Stimulated activated naive CD8-positive, alpha-beta T cell treated with anti-CD3 and anti-CD28 coated beads, Interleukin-15, Interleukin-2, amounts not matched to agents 100 U/mL and 50 U/mL, for 24 hours (primary cell): ENCODE data around the gene ENOX1.
"Not testable (repeated sequence)": the region's sequence is repeated elsewhere in the genome, so short reads cannot be mapped to it uniquely, and the experiment has no call there.

Experiments used
- ATAC-seq: fragments of 150-1000 bp; cut with Tn5 transposase; one replicate; pipeline ENCODE4 v1.10.0; 2021
- DNase-seq: peaks from one replicate; pipeline ENCODE4 v3.0.0; 2021

Gene ENOX1

DNA sequence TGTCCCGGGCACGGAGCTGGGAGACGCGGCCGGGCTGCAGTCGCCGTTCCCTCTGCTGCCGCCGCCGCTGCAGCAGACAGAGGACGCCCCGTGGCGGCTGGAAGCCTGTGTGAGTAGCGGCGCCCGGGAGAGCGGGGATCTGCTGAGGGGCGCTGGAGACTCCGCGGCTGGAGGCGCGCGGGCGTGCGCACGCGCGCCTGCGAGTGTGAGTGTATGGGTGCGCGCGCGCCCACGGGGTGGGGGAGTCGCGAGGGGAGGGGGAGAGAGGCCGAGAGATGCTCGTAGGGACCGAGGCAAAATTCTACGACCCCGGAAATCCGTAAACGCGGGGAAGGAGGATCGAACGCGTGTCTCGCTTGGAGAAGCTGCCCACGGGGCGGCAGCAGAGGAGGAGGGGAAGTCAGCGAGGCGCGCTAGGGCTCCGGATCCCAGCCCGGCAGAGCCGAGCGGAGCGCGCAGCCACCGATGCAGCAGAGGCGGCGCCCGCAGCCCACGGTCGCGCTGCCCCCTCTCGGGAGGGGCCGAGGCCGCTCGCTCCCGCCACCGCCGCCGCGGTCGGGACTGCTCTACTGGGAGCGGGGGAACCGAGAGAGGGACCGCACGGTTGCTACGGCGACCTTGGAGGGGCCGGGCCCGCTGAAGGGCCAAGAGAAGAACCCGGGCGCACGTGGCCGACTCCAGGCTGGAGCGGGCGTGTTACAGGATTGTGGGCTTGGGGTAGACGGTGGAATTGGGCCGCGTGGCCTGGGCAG, at the start of gene ENOX1:
Gene ENOX1 (minus strand): TSS at position 207 of the 752 bp plus-strand sequence.
- peak; percentile 34 for DNase-seq
- peak; percentile 41 for ATAC-seq

DNA sequence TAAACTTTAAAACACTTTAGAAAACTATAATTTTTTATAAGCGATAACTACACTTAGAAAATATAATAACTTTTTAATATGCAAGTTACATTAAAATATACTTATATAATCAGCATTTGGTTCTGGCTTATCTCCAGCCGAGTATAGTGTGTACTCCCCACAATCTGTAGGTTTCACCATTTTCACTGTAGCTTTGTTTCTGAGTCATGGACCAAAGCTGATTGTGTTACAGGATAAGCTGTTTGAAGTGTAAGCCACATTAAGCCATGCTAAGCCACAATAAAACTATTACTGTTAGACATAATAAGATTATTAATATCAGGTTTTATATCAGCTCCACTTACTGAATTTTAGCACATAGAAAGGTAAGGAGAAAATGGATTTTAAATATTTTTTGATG, 48.9 kb upstream of the ENOX1 start:
- ATAC-seq (no peak), DNase-seq (no peak)

DNA sequence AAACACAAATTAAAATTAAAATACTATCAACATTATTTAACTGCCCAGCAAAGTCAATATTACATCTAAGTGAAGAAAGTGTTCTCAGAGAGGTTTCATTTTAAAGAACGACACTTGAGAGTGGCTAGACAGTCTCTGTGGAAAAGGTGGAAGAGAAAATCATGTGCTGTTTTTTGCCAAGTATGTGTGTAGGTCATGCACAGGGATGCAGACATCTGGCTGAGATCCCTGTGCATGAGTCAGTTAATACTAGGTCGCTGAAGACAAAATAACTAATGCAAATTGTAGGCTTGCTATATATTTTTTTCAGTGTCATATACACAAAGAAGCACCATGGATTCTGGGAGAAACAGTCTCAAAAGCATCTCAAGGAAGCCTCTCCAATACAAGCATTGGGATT, 44.3 kb upstream of the ENOX1 start:
- DNase-seq (no peak), ATAC-seq (no peak)

DNA sequence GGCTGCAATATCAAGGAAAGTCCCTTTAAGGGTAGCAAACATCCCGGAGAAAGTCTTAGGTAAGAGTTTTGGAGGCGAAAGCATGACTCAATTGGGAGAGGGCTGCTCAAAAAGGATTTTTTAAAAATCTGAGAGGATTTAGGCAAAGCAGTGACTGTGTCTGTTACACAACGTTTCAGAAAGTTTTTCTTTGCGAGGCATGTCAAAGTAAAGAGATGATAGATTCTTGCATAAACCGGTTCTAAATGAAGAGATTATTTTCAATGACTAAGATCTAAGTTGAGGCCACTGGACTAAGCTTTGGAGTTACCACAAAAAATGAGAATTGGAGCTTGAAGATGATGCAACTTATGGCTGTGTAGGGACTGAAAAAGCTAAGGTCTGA, 43.7 kb upstream of the ENOX1 start:
- ATAC-seq = no peak
- DNase-seq = no peak

DNA sequence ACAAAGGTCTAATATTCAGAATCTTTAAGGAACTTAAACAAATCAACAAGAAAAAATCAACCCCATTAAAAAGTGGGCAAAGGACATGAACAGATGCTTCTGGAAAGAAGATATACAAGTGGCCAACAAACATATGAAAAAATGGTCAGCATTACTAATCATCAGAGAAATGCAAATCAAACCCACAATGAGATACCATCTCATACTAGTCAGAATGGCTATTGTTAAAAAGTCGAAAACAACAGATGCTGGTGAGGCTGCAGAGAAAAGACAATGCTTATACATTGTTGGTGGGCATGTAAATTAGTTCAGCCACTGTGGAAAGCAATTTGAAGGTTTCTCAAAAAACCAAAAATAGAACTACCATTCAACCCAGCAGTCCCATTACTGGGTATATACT, 37.9 kb upstream of the ENOX1 start:
- ATAC-seq, DNase-seq: not testable (repeated sequence)

DNA sequence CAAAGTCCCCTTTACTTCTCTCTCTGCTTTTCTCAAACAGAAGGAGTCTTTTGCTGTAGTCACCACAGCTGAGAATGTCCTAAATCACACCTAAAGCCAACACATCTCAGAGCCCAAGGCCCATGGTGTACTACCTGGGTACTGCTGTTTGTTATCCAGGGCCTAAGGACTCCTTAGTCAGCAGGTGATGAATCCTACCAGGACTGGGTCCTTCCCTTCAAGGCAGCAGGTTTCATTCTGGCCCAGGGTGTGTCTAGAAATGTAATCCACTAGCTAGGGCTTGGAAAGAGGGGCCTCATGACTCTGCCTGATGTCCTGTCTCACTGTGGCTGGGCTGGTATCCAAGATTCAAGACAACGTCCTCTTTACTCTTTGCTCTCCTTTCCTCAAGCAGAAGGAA, 36.2 kb upstream of the ENOX1 start:
- ATAC-seq = no peak
- DNase-seq = no peak

DNA sequence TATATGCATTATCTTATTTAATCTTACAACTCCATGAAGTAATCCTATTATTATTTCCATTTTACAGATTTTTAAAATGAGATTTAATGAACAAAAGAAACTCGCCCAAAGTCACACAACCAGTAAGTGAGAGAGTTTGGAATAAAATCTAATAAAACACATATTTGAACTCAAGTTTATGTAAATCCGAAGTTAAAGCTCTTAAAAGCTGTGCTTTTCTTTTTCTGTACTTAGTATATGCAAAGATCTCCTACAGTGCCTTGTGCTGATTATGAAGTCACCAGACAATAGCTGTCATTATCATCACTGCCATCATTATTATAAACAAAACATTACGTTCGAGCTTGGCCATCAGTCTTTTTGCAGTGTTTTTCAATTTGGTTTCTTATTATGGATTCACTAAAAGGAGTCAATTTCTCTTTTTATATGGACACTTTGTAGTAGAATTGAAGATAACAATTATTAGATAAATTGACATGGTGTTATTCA, 29.7 kb upstream of the ENOX1 start:
- no peak for ATAC-seq
- no peak for DNase-seq

DNA sequence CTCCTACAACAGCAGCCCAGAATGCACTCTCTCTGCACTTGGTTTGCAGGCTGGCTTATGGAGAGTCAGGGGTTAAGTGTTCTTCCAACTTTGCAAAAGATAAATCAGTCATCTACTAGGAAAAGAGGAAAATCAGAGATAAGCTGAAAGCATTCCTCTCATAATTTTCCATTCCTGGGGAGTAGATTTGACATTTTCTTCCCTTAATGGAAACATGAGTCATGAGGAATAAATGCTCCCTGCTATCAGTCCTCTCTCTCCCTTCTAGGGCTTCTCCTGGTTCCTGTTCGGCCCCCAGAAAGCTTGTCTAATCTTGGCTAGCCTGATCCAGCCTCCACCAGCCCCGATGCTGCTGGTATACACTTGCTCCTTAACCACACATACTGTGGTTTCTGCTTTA, 28.4 kb upstream of the ENOX1 start:
- DNase-seq (no peak), ATAC-seq (no peak)

DNA sequence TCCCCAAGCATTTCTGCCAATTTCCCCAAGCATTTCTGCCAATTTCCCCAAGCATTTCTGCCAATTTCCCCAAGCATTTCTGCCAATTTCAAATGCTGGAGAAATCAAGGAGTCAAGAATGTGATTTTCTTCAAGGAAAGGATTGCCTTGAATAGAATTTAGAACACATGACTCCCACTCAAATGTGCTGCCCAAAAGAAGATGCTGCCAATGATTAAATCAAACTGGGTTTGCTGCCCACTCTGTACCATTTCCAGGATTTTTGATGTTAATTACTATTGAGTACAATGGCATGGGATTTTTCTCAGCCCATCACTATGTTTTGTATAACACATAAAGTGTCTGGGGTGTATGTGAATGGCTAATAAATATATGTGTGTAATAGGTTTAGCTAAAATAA, 21.9 kb upstream of the ENOX1 start:
- ATAC-seq = no peak
- no peak for DNase-seq

DNA sequence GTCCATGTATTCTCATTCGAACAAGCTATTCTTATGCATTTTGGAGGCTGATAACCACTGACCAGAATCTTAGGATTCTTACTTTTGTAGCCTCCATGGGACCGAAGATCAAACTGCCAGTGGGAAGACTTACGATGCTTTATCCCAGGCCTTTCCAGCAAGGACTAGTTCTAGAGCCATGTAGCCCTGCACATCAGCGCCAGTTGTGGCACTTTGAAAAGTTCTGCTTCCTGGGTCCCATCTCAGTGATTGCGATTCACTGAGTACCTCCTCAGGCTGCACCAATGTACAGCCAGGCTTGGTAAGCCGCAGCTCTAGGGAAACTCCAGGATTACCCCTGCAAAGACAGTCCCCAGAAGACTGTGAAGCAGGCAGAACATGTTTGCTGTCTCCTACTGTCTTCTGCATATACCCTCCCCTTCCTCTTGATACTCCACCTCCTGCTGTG, 18.9 kb upstream of the ENOX1 start:
- no peak for ATAC-seq
- no peak for DNase-seq

DNA sequence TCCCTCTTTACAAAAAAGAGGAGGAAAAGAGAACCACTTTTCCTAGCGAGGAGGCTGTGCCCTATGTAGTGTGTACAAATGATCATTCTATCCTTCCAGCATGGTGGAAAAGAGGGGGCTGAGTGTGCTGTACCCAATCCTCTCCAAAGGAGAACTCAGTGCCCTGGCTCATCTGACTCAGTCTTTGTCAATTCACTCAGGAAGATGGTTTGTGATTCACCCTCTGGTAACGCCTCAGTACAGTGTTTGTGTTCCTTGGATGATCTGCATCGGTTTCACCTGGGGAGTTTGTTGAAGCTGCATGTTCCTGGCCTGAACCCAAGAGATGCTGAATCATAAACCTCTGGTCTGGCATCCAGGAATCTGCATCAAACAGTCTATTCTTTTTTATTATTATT, 18.3 kb upstream of the ENOX1 start:
- peak; percentile 92 for ATAC-seq

DNA sequence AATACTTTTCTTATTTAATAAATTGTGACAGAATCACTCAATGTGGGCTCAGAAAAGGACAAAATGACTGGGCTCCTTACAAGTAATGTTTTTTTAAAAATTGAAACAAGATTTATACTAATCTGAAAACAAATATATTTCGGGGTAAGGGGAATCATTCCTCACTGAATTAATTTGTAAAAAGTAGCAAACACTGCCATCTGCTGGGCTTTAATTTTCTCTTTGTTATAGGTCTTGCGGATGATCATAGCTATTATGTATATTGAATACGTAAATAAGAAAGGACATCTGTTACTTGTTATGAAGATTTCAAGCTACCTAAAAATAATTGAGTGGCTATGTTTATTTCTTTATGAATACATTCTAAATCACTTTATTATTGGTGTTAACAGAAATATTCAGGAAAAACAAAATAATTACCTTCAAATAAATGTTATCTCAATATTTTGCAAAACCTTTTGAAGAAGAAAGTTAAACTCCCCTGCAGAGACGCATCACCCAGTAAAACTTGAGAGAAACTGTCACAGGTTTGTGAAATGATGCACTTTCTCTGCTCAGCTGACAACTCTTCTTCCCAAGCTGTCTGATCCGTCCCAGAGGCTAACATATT, 17.8 kb upstream of the ENOX1 start:
- ATAC-seq = no peak
- DNase-seq = no peak

More for the DNA sequence above, 18.3 kb upstream of the ENOX1 start:
- no peak for DNase-seq

DNA sequence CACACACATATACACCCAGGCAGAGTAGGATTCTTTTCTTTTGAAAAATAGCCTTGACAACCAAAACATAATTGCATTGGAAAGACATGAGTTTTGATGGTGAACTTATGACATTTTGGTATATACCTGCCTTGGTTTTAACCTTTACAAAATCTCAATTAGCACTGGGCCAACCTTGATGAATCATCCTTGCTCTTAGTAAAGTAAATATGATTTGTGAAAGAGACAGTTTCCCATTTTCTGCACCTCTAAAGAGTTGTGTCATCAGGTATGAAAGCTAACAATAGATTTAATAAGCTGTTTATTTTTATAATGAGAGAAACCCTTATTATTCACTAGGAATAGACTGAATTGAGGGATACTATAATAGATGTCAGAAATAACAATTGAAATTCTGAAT, 15.7 kb upstream of the ENOX1 start:
- no peak for DNase-seq
- no peak for ATAC-seq

DNA sequence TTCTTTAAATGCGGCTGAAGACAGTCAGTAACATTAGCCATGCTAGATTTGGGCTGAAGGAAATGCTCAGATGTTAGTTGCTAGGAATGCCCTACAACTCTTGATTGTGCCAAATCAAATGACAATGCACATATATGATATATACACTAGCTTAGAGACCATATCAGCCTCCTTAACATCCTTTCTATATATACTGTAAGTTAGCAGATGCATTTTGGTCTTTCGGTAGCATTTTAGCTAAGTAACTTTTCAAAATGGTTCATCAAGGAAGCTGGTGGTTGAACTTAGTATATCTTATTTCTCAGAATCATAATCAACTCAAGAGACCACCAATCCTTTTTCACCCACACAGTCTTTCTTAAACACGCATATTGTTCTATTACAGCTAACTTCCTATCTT, 14.1 kb upstream of the ENOX1 start:
- DNase-seq (no peak), ATAC-seq (no peak)

DNA sequence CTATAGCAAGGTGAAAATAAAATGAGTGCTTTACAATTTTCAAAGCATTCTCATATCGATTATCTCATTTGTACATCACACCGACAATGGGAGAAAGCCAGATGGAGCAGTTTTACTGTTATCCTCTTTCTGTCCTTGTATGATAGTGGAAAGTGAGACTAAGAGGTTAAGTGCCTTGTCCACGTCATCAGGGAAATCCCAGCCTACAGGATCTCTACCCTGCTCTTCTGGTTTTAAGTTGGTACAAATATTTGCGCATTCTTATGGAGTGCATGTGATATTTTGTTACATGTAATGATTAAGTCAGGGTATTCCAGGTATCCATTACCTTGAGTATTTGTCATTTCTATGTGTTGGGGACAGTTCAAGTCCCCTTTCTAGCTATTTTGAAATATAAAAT, 12.4 kb upstream of the ENOX1 start:
- ATAC-seq (no peak), DNase-seq (no peak)

DNA sequence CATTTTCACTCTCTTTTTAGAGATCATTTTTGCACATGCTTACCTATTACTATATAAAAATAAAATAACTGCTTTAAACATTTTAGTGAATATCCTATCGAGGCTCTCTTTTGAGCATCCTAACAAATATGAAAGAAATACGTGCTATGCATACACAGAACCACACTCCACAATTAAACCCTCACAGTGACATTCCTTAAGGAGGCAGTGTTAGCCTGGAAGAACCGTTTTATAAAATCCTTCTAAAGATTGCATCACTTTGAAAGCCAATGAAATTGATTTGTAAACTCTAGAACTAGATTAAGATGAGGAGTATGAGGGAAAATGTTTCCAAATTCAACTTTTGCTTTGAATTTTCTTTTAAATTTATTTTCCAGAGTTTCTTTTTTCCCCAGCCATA, 11.1 kb upstream of the ENOX1 start:
- ATAC-seq (no peak), DNase-seq (no peak)

DNA sequence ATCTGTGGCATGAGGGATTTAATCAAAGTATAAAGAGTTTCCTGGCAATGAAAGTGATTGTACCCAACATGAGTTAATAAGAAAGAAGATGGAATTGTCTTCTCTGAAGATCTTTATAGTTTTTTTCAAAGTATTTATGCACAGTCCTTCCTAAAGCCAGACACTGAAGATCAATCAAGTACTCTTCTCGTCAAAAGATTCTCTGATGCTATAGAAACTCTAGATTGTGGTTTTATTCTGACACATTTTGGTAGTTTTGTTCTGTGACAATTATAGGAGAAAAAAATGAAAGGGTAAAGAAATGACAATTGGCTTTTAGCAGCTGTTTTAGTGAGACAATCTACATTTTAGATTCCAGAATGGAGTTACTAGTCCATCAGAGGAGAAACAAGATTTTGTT, 10.4 kb upstream of the ENOX1 start:
- no peak for DNase-seq
- peak; percentile 48 for ATAC-seq

DNA sequence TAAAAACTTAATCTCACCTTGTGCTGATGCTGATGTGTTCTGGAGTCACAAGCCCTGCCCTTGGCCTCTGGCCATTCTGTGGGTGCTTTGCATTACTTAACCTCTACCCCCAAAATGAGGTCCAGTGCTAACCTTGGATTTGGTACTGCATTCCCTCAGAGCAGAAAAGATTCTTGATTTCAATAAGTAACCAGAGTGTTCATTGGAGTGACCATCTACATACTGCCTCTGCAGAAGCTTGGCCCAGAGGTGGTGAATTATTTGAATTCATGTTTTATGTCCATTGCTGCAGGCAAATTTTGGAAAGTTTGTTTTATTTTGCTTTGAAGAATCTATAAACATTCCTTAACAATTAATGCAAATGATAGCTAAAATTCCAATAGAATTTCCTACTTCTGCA, 7.6 kb upstream of the ENOX1 start:
- no peak for DNase-seq

DNA sequence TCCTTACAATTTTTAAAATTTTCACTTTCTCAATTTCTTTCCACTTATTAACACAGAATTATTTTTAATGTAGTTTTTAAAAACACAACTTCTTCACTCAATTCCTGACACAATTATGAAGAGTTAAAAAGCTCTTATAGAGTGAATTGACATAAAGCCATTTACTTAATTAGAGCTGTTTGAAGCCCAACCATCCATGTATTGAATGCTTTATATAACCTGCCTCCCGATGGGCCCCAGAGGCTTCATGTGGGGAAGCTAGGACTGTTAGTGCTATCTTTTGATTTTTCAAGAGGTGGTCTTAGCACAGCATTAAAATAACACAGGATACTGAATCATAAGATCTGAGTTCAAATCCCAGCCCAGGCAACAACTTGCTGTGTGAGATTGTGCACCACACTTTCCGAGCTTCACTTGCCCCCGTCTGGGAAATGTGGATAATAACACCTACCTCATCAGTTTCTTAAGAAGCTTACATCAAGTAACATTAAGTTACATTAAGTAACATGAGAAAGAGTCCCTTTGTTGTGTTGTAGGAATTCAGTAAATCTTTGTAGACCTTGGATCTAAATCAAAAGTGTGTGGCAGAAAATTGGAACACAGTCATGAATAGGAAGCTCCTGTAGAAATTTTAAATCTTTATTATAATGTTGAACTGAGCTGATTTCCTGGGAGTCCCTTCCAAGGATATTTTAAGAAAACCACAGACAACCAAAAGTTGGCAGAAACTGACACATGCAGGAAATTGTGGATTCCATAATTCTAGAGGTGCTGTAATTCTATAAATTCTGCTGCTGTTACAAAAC, 5.5 kb upstream of the ENOX1 start:
- DNase-seq (no peak), ATAC-seq (no peak)

More for the DNA sequence above, 7.6 kb upstream of the ENOX1 start:
- no peak for ATAC-seq

DNA sequence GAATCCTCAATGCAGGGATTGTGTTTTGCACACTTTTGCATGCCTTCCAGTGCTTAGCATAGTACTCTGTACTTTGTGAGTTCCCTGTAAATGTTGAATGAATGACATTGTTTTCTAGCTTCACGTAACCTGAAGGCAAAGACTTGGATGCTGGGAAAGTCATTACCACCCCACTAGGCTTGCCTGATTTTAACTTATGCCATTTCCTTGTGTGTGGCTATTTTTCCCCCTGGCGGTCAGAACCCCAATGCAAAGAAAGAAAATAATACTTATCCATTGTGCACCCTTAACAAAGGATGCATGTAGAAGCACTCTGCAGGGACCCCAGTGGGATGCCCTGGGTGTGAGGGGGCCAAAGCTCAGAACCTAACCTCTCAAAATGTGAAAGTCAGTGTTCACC, 1.2 kb upstream of the ENOX1 start:
- DNase-seq (no peak), ATAC-seq (no peak)

DNA sequence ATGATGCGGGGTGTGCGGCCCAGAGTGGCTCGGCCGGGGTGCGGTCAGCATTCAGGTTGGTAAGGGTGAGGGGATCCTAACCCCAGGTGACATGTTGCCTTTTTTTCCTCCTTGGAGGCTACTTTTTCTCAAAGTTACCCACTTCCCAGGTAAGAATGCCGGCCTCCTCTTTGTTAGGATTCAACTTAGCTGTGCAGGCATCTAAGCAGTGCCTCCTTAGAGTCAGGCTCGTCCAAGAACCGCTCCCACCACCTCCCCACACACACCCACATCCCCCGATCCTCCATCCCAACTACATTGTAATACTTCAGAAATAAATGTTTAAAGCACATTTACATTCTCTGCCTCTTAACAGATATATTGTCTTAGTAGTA, 733 bp upstream of the ENOX1 start:
- ATAC-seq (no peak), DNase-seq (no peak)

DNA sequence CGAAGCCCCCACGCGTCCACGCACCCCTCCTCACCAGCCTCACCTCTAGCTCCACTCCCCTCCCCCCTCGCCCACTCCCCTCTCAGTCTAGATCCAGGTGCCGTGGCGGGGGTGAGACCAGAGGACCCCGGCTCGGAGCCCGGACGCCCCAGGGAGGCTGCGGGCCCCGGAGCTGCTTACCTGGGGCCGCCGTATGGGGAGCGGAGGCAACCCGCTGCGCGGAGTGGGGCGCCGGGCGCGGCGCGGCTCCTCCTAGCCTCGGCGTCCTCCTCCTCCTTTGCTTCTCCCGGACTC, 353 bp downstream of the ENOX1 start:
- ATAC-seq = peak; percentile 41

More for the DNA sequence above, 353 bp downstream of the ENOX1 start:
- DNase-seq = no peak
